Fibroblast of skin of left quadriceps (primary cell): ENCODE data around the gene BCL7C.

Experiments
- DNase-seq, 2 experiments: peaks; one replicate each; pipeline ENCODE4 v3.0.0-alpha.2; 2013; ENCODE audit warnings: low read depth in 2 of 2

Gene BCL7C

GRCh38 chr16:30922960-30923535 lies 29.2 kb upstream of the BCL7C start:
- peak; percentile 100 for DNase-seq

GRCh38 chr16:30922420-30922959 lies 28.6 kb upstream of the BCL7C start:
- peak; percentile 99 for DNase-seq

DNA sequence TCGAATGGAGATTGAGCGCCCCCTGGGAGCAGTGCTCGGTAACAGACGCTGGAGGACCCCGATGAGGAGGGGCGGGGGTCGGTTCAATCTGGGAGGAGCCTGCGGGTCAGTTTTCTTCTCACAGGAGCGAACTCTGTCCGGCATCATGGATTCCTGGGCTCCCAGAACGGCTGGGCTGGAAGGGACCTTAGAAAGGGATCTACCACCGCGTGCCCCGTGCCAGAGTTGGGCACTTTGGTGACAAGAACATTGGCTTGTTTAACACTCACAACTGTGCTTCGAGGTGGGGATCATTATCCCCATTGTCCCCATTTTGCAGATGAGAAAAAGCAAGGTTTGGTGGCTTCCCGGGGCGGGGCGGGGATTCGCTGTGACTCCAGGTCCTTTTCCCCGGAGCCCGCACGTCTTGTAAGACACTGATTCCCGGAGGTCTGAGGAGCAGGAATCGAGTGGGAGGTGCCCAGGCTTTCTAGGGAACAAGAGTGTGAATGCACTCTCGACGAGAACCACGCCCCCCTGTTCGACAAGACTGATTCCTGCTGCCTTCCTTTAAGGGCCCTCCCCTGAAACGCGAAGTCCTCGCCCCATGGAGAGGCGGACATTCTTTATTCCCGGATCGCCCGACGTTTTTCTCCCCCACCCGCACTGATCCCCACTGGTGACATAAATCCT lies 28.0 kb upstream of the BCL7C start:
- peak; percentile 78 to 81 for DNase-seq

DNA sequence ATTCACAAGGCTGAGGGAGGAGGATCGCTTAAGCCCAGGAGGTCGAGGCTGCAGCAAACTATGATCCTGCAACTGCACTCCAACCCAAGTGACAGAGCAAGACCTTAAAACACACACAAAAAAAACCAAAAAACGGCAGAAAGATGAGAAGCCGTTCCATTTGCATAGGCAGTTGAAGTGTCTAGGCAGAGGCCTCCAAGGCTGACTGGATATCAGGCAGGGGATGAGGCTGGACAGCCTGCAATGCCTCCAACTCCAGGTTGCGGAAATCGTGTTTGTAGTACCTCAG lies 27.5 kb upstream of the BCL7C start:
- DNase-seq: no peak

- DNase-seq: no peak
Observed at GRCh38 chr16:30920891-30921290, 27.0 kb upstream of the BCL7C start.

- DNase-seq: no peak
Observed at GRCh38 chr16:30918614-30919013, 24.7 kb upstream of the BCL7C start.

DNA sequence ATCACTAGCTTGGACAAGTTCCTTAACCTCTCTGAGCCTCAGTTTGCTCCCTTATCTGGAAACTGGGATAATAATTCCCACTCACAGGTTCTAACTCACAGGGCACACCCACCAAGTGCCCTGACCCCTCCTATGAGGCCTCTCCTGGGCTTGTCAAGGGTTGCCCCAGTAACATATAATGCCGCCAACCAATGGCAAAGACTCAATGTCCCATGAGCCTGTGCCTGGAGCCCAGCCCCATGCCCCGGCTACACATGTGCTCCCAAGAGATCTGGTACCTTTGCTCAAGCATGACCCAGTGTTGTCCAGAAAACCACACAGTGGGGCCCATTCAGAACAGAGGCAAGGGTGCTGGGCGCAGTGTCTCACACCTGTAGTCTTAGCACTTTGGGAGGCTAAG lies 21.0 kb upstream of the BCL7C start:
- DNase-seq: no peak

GRCh38 chr16:30912794-30913412 lies 19.0 kb upstream of the BCL7C start:
- no peak for DNase-seq

GRCh38 chr16:30910427-30911029 lies 16.7 kb upstream of the BCL7C start:
- no peak for DNase-seq

- no peak for DNase-seq
Observed at GRCh38 chr16:30907064-30907463, 13.2 kb upstream of the BCL7C start.

DNA sequence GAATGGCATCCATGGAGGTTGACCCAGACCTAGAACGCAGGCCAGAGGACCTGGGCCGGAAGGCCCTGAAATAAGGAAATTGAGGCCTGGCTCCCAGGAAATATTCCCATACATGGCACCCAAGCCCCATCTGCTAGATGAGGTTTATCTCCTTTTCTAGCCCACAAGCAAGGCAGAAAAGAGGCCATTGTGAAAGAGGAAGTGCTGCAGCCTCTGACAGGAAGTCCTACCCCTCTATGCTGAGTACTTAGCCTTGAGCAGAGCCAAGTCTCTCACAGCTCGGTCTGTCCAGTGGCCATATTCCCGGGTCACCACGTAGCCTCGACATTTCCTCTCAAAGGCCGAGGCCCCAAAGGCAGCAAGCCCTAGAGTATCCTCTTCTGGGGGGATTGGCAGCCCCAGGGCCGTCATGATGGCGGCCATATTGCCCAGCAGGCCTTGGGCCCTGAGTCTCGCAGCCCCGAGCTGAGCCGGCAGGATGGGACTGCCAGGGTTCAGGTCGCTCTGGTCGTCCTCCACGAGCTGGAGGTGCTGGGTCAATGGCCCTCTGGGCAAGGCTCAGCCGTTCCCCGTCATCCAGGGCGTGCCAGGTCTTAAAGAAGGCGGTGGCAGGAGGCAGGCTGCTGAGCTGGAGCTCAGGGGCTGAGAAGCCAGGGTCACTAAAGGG lies 10.4 kb upstream of the BCL7C start:
- no peak for DNase-seq

- DNase-seq: no peak
Observed at GRCh38 chr16:30903596-30903995, 9.7 kb upstream of the BCL7C start.

DNA sequence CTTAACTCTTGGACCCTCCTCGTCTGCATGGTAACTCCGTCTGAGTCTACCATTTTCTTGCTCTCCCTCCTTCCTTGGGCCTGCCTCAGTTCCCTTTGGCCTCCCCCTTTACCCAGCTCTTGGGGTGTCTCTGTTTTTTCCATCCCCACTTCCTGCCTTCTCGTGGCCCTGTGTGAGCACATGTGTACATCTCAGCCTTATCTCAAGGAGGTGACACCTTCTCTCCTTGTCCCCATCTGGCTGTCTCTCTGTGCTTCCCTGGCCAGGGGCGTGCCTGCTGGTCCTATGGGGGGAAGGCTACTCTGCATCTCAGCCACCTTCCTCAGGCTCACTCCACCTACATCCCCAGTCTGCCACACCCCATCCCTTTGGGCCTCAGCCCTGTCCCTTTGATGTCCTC lies 9.1 kb upstream of the BCL7C start:
- no peak for DNase-seq

- no peak for DNase-seq
Observed at GRCh38 chr16:30902029-30902972, 8.4 kb upstream of the BCL7C start.

- no peak for DNase-seq
Observed at GRCh38 chr16:30901201-30902028, 7.5 kb upstream of the BCL7C start.

DNA sequence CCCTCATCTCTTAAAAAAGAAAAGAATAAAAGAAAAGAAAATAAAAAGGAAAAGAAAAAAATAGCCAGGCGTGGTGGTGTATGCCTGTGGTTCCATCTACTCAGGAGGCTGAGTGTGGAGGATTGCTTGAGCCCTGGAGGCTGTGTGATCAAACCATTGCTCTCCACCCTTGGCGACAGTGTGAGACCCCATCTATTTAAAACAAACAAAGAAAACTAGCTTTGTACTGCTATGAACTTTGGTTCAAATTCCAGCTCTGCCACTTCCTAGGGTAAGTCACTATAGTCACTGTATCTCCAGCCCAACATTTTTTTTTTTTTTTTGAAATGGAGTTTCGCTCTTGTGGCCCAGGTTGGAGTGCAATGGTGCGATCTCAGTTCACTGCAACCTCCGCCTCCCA lies 6.7 kb upstream of the BCL7C start:
- no peak for DNase-seq

- no peak for DNase-seq
Observed at GRCh38 chr16:30899794-30900193, 5.9 kb upstream of the BCL7C start.

GRCh38 chr16:30896889-30897733 lies 3.2 kb upstream of the BCL7C start:
- peak; percentile 80 to 81 for DNase-seq

DNA sequence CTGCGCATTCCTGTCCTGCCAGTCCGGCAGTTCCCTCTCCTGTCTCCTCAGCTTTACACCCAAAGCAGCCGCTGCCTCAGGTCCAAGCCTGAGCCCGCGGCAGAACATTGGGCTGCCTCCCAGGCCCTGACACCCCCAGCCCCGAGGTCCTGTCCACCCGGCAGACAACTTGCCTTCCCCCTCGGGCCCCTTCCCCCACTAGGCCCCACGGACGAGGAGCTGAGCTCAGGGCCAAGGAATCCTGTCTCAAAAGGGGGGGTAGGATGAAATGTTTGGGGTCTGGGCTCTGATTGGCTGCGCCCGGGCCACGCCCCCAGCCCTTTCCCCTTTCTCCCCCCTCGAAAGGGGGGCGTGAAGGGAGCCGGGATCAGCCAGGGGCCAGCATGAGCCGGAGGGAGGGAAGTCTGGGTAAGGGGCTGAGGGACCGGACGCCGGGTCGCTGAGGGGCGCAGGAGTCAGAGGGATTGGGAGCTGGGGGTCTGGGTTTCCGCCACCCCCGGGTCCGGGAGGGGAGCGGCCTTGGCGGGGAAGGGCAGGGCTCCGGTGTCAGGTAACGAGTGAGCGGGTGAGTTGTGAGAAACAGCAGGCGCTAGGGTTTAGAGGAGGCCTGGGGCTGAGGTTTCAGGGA lies 2.5 kb upstream of the BCL7C start, which contains the start of gene CTF1:
Gene CTF1, plus strand, starts transcription at position 354 of the 628 bp plus-strand sequence. Its CDS starts 30 bp downstream, at position 384.
- DNase-seq: peak; percentile 88 to 90
